HepG2 (cell line): ENCODE data around the gene PAPSS1. TPM values are rescaled to one million over a fixed set of nuclear protein-coding genes. Genes with fewer than 3 reads are reported as not detected.

Experiments used
- ATF7-NPFF ChIP-seq: sonication (generic); formaldehyde crosslinking; IDR thresholded peaks from 2 replicates; pipeline ENCODE4 v1.8.1; 2023; ENCODE audit warnings: mild to moderate bottlenecking, low read depth, missing genetic modification reagents, moderate library complexity
- CBFB ChIP-seq: sonication (generic); formaldehyde crosslinking; IDR thresholded peaks from 2 replicates; pipeline ENCODE4 v1.4.0; 2020; ENCODE audit warnings: missing genetic modification reagents
- CHD4 ChIP-seq: fragments of 200-600 bp; sonication (generic); IDR thresholded peaks from 2 replicates; pipeline ENCODE4 v1.7.0; 2017; ENCODE audit warnings: mild to moderate bottlenecking, low read length, borderline replicate concordance
- CREB3 ChIP-seq: sonication (generic); formaldehyde crosslinking; IDR thresholded peaks from 2 replicates; pipeline ENCODE4 v1.5.0; 2020; ENCODE audit warnings: missing genetic modification reagents
- CREM ChIP-seq, 2 experiments: sonication (generic) in 1 of 2; formaldehyde crosslinking in 1 of 2; IDR thresholded peaks; 2 replicates each; pipeline versions ENCODE4 v1.4.0 to v1.6.1; 2016 to 2020; ENCODE audit warnings: antibody characterized with exemption in 1 of 2, mild to moderate bottlenecking in 1 of 2, missing genetic modification reagents in 1 of 2
- ETV5 ChIP-seq: IDR thresholded peaks from 2 replicates; pipeline ENCODE4 v1.6.1; 2018; ENCODE audit warnings: missing biosample characterization, missing genetic modification reagents, inconsistent platforms, borderline replicate concordance
- IRF1 ChIP-seq: sonication (generic); formaldehyde crosslinking; IDR thresholded peaks from 2 replicates; pipeline ENCODE4 v1.4.0; 2020; ENCODE audit warnings: low read depth, mild to moderate bottlenecking, missing genetic modification reagents
- MXD3 ChIP-seq: IDR thresholded peaks from 2 replicates; pipeline ENCODE4 v1.6.1; 2016; ENCODE audit warnings: mild to moderate bottlenecking, missing biosample characterization, missing genetic modification reagents
- POLR2AphosphoS5 ChIP-seq: IDR thresholded peaks from 2 replicates; pipeline ENCODE4 v1.6.1; 2012; ENCODE audit warnings: low read depth, low read length
- SAFB2 ChIP-seq: sonication (generic); formaldehyde crosslinking; IDR thresholded peaks from 2 replicates; pipeline ENCODE4 v1.5.1; 2020; ENCODE audit warnings: missing genetic modification reagents, low read depth, mild to moderate bottlenecking, borderline replicate concordance
- SMARCE1 ChIP-seq: fragments of 450-650 bp; IDR thresholded peaks from 2 replicates; pipeline ENCODE4 v1.6.1; 2017; ENCODE audit warnings: borderline replicate concordance
- TFE3 ChIP-seq: IDR thresholded peaks from 2 replicates; pipeline ENCODE4 v1.6.1; 2016
- ZNF17 ChIP-seq: sonication (generic); formaldehyde crosslinking; IDR thresholded peaks from 2 replicates; pipeline ENCODE4 v1.5.0; 2020; ENCODE audit warnings: mild to moderate bottlenecking, missing genetic modification reagents
- ZNF232 ChIP-seq: sonication (generic); formaldehyde crosslinking; IDR thresholded peaks from 2 replicates; pipeline ENCODE4 v1.4.0; 2020; ENCODE audit warnings: missing genetic modification reagents, borderline replicate concordance
- ZNF264 ChIP-seq: sonication (generic); formaldehyde crosslinking; IDR thresholded peaks from 2 replicates; pipeline ENCODE4 v1.4.0; 2020; ENCODE audit warnings: missing genetic modification reagents
- ZNF280D ChIP-seq: sonication (generic); formaldehyde crosslinking; IDR thresholded peaks from 2 replicates; pipeline ENCODE4 v1.5.1; 2020; ENCODE audit warnings: mild to moderate bottlenecking, missing genetic modification reagents
- polyA plus RNA-seq, 8 experiments: library from polyadenylated mRNA; depleted of rRNA in 3 of 8; stranded (reverse) in 7 of 8; unstranded in 1 of 8; fragments of >200 nt; fragmentation: Illumina TruSeq in 4 of 8; extraction: Trizol in 4 of 8; gene quantifications; 2 replicates each; pipeline versions ENCODE4 v1.2.1 to v1.2.3, GENCODE V29; 2011 to 2016; ENCODE audit warnings: low read depth in 4 of 8, missing spikeins in 1 of 8, mixed read lengths in 1 of 8; ENCODE audit not compliant: insufficient read depth in 1 of 8
- total RNA-seq, 5 experiments: library from RNA; depleted of rRNA; stranded (reverse); fragments of >200 nt; fragmentation: Illumina TruSeq; extraction: Trizol; gene quantifications; 2 replicates each; pipeline ENCODE4 v1.2.3, GENCODE V29; 2016; ENCODE audit warnings: low read depth in 1 of 5
- TF ChIP-seq, protein P1 (sequence below): sonication (generic); formaldehyde crosslinking; IDR thresholded peaks from 2 replicates; pipeline ENCODE4 v1.5.1; 2020; ENCODE audit warnings: mild to moderate bottlenecking, missing genetic modification reagents, borderline replicate concordance

PAPSS1 gene
- total and polyA plus RNA-seq, 2 of the 13 experiments (the other 11 are each of a cell fraction or from before 2014, with no cell fraction given) = 105 to 126 TPM

DNA sequence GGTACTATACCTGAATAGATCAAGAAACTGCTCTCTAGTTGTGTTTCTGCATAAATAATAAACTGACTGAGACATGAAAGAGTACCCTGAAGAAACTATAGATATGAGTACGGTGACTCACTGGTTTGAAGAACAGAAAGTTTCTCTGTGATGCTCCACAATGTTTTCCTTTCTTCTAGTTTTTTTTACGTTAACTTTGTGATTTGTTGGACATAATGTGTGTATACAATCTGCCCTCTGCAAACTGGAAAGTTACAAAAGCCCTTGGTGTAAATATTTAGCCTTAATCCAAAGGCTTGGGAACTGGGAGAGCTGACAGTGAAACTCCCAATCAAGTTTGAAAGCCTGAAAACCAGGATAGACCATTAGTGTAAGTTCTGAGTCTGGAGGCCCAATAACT, 31.6 kb upstream of the PAPSS1 start (continued):
- TF ChIP-seq TFE3 (CRISPR knock-in tag) (no peak), CBFB (CRISPR knock-in tag) (no peak), MXD3 (CRISPR knock-in tag) (no peak), ATF7-NPFF (CRISPR knock-in tag) (no peak), ZNF280D (no peak), CREM (IDR thresholded peaks at IDR 0.05) (no peak), CREM (CRISPR knock-in tag; IDR thresholded peaks at IDR 0.05) (no peak), POLR2AphosphoS5 (no peak), ETV5 (CRISPR knock-in tag) (no peak), SMARCE1 (no peak), SAFB2 (CRISPR knock-in tag) (no peak), CREB3 (CRISPR knock-in tag) (no peak), IRF1 (CRISPR knock-in tag) (no peak), ZNF17 (CRISPR knock-in tag) (no peak), ZNF264 (CRISPR knock-in tag) (no peak), CHD4 (no peak), ZNF232 (no peak)
- TF ChIP-seq, protein P1, sequence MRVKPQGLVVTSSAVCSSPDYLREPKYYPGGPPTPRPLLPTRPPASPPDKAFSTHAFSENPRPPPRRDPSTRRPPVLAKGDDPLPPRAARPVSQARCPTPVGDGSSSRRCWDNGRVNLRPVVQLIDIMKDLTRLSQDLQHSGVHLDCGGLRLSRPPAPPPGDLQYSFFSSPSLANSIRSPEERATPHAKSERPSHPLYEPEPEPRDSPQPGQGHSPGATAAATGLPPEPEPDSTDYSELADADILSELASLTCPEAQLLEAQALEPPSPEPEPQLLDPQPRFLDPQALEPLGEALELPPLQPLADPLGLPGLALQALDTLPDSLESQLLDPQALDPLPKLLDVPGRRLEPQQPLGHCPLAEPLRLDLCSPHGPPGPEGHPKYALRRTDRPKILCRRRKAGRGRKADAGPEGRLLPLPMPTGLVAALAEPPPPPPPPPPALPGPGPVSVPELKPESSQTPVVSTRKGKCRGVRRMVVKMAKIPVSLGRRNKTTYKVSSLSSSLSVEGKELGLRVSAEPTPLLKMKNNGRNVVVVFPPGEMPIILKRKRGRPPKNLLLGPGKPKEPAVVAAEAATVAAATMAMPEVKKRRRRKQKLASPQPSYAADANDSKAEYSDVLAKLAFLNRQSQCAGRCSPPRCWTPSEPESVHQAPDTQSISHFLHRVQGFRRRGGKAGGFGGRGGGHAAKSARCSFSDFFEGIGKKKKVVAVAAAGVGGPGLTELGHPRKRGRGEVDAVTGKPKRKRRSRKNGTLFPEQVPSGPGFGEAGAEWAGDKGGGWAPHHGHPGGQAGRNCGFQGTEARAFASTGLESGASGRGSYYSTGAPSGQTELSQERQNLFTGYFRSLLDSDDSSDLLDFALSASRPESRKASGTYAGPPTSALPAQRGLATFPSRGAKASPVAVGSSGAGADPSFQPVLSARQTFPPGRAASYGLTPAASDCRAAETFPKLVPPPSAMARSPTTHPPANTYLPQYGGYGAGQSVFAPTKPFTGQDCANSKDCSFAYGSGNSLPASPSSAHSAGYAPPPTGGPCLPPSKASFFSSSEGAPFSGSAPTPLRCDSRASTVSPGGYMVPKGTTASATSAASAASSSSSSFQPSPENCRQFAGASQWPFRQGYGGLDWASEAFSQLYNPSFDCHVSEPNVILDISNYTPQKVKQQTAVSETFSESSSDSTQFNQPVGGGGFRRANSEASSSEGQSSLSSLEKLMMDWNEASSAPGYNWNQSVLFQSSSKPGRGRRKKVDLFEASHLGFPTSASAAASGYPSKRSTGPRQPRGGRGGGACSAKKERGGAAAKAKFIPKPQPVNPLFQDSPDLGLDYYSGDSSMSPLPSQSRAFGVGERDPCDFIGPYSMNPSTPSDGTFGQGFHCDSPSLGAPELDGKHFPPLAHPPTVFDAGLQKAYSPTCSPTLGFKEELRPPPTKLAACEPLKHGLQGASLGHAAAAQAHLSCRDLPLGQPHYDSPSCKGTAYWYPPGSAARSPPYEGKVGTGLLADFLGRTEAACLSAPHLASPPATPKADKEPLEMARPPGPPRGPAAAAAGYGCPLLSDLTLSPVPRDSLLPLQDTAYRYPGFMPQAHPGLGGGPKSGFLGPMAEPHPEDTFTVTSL (CRISPR knock-in tag) = peak; percentile 46; the same call in 1 of the 2 replicates
